GM12878 (cell line): ENCODE data around the gene ZNF692.

ENCODE experiments used
- BRCA1 ChIP-seq: IDR thresholded peaks from 2 replicates; pipeline ENCODE4 v1.6.1; 2011; ENCODE audit warnings: low read depth, low read length, improper control_type of control experiment
- FOXK2 ChIP-seq: fragments of 450-650 bp; IDR thresholded peaks from 2 replicates; pipeline ENCODE4 v1.6.1; 2017; ENCODE audit warnings: mild to moderate bottlenecking, moderate library complexity
- HDAC2 ChIP-seq: fragments of 200-600 bp; sonication (generic); IDR thresholded peaks from 2 replicates; pipeline ENCODE4 v1.6.1; 2017
- JUND ChIP-seq: IDR thresholded peaks from 2 replicates; pipeline ENCODE4 v1.6.1; 2012; ENCODE audit warnings: low read depth, mild to moderate bottlenecking, low read length, improper control_type of control experiment, moderate library complexity
- TCF3 ChIP-seq: IDR thresholded peaks from 2 replicates; pipeline ENCODE4 v1.6.1; 2012; ENCODE audit warnings: low read depth, mild to moderate bottlenecking, low read length, borderline replicate concordance; ENCODE audit not compliant: insufficient read depth

DNA sequence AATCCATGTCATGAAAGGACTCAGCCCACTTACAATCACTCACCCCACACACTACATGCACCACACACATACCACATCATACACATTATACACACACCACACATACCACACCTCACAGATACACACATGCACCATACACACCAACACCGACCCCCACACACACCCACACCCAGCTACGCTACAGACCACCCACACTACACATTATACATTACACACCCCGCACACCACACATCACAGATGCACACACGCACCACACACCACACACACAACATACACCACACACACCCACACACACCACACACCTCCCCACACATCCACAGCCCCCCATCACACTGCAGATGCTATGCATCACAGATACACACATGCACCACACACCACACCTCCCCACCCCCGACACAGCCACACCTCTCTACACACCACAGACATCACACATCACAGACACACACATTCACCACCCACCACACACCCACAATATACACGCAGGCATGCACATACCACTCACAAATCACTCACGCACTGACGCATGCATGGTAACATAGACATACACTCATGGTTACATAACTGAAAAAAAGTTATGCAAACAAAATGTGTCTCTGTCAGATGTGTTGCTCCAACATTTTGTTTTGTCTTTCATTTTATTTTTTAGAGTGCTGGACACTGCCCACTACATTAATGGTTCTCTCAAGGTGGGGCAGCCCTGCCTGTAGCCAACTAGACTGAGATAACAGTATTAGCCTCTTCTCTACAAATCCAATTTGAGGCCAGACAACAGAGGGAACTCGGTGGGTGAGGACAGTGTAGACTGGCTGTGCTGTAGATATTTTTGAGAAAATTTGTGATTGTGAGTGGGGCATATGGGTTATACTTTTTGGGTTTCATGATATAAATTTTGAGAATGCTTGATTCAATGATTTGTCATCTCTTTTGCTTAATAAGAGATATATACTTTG lies 31.9 kb upstream of the ZNF692 start:
- TF ChIP-seq BRCA1 = no peak
- no peak for TF ChIP-seq HDAC2
- no peak for TF ChIP-seq TCF3
- no peak for TF ChIP-seq JUND
- TF ChIP-seq FOXK2 = no peak
